ENCODE results near the gene CRIM1. TPM values are rescaled to one million over a fixed set of nuclear protein-coding genes. Genes with fewer than 3 reads are reported as not detected.
A peak's percentile ranks its signal among the peaks of the same experiment; 100 is the strongest.

Gene CRIM1
- total and polyA plus RNA-seq, 3 experiments from 2014 or later, result 2.5 to 11.1 (median 10.7) TPM

- H3K27me3 Mint-ChIP-seq, result peaks cover 4 to 8% of the 10 kb centered on the region in 2 donors
- ChIA-PET CTCF (interaction anchor here (1.3 kb wide), 1 partner anchor 18 kb away, joined by 4 read pairs; no protein-coding TSS in a partner anchor), POLR2A (no interaction called here)
- no peaks in the 10 kb centered on the region for H3K36me3 Mint-ChIP-seq
- no peak overlapping the region for H3K27ac Mint-ChIP-seq
- Histone ChIP-seq H3K9me3 (ENCODE audit: low read length) (no peaks in the 10 kb centered on the region), H3K27me3 (ENCODE audit: insufficient read depth, low read length, poor library complexity, severe bottlenecking) (no peaks in the 10 kb centered on the region), H3K4me3 (ENCODE audit: low read length) (no peak overlapping the region), H3K27ac (ENCODE audit: low read depth, low read length) (no peak overlapping the region), H3K4me1 (ENCODE audit: insufficient read depth, low read length) (no peaks in the 10 kb centered on the region), H3K36me3 (ENCODE audit: insufficient read depth, low read length) (no peaks in the 10 kb centered on the region)
- DNase-seq, result no peak
- no peak overlapping the region for H3K4me3 Mint-ChIP-seq
- H3K4me1 Mint-ChIP-seq, result peaks cover under 1 to 2% (median under 1%) of the 10 kb centered on the region in 3 donors
- no peaks in the 10 kb centered on the region for H3K9me3 Mint-ChIP-seq
Measured at GRCh38 chr2:36338827-36339145, 16.8 kb upstream of the CRIM1 start.

- Histone ChIP-seq H3K27ac (ENCODE audit: low read depth, low read length) (no peak overlapping the region), H3K9me3 (ENCODE audit: low read length) (no peaks in the 10 kb centered on the region), H3K4me3 (ENCODE audit: low read length) (no peak overlapping the region), H3K27me3 (ENCODE audit: insufficient read depth, low read length, poor library complexity, severe bottlenecking) (no peaks in the 10 kb centered on the region), H3K4me1 (ENCODE audit: insufficient read depth, low read length) (no peaks in the 10 kb centered on the region), H3K36me3 (ENCODE audit: insufficient read depth, low read length) (no peaks in the 10 kb centered on the region)
- Mint-ChIP-seq H3K27ac (no peak overlapping the region), H3K4me1 (no peaks in the 10 kb centered on the region), H3K36me3 (no peaks in the 10 kb centered on the region), H3K4me3 (no peak overlapping the region), H3K9me3 (no peaks in the 10 kb centered on the region), H3K27me3 (peaks cover 4 to 9% of the 10 kb centered on the region in 2 donors)
- ChIA-PET POLR2A (no interaction called here), CTCF (no interaction called here)
- no peak for DNase-seq
Measured at GRCh38 chr2:36339607-36340218, 15.9 kb upstream of the CRIM1 start.

GRCh38 chr2:36343606-36344005, 12.0 kb upstream of the CRIM1 start:
- no peak overlapping the region for H3K4me3 Mint-ChIP-seq
- H3K9me3 Mint-ChIP-seq, result no peaks in the 10 kb centered on the region
- DNase-seq, result no peak
- H3K27ac ChIP-seq (ENCODE audit: low read depth, low read length), result no peak overlapping the region
- no peaks in the 10 kb centered on the region for H3K9me3 ChIP-seq (ENCODE audit: low read length)
- CTCF ChIA-PET, result interaction anchor here (1.3 kb wide), 1 partner anchor 9 kb away, joined by 3 read pairs; no protein-coding TSS in a partner anchor
- H3K27me3 Mint-ChIP-seq, result peaks cover 4 to 9% of the 10 kb centered on the region in 2 donors
- no peaks in the 10 kb centered on the region for H3K4me1 Mint-ChIP-seq
- no peaks in the 10 kb centered on the region for H3K27me3 ChIP-seq (ENCODE audit: insufficient read depth, low read length, poor library complexity, severe bottlenecking)
- H3K36me3 Mint-ChIP-seq, result no peaks in the 10 kb centered on the region
- no peak overlapping the region for H3K4me3 ChIP-seq (ENCODE audit: low read length)
- POLR2A ChIA-PET, result no interaction called here
- no peak overlapping the region for H3K27ac Mint-ChIP-seq
- no peaks in the 10 kb centered on the region for H3K36me3 ChIP-seq (ENCODE audit: insufficient read depth, low read length)
- H3K4me1 ChIP-seq (ENCODE audit: insufficient read depth, low read length), result no peaks in the 10 kb centered on the region

- Mint-ChIP-seq H3K4me3 (peak overlapping the region in 1 of 7 donors; percentile 10), H3K4me1 (peaks cover 2 to 15% (median 13%) of the 10 kb centered on the region in 3 donors), H3K9me3 (no peaks in the 10 kb centered on the region), H3K27me3 (peaks cover under 1 to 2% of the 10 kb centered on the region in 2 donors), H3K27ac (no peak overlapping the region), H3K36me3 (no peaks in the 10 kb centered on the region)
- POLR2A ChIA-PET, result no interaction called here
- DNase-seq, result no peak
- CTCF ChIA-PET, result interaction anchor here (1.3 kb wide), 1 partner anchor 105 kb away, joined by 3 read pairs; no protein-coding TSS in a partner anchor
- Histone ChIP-seq H3K36me3 (ENCODE audit: insufficient read depth, low read length) (no peaks in the 10 kb centered on the region), H3K9me3 (ENCODE audit: low read length) (no peaks in the 10 kb centered on the region), H3K27me3 (ENCODE audit: insufficient read depth, low read length, poor library complexity, severe bottlenecking) (no peaks in the 10 kb centered on the region), H3K27ac (ENCODE audit: low read depth, low read length) (no peak overlapping the region), H3K4me1 (ENCODE audit: insufficient read depth, low read length) (no peaks in the 10 kb centered on the region), H3K4me3 (ENCODE audit: low read length) (no peak overlapping the region)
Measured at GRCh38 chr2:36348721-36349120, 6.9 kb upstream of the CRIM1 start.

GRCh38 chr2:36351291-36351690, 4.3 kb upstream of the CRIM1 start:
- DNase-seq, result no peak
- no peak overlapping the region for H3K27ac Mint-ChIP-seq
- no peaks in the 10 kb centered on the region for H3K4me1 ChIP-seq (ENCODE audit: insufficient read depth, low read length)
- no peaks in the 10 kb centered on the region for H3K27me3 Mint-ChIP-seq
- H3K36me3 ChIP-seq (ENCODE audit: insufficient read depth, low read length), result no peaks in the 10 kb centered on the region
- ChIA-PET POLR2A (interaction anchor here (0.6 kb wide), 1 partner anchor 53 kb away, joined by 3 read pairs; no protein-coding TSS in a partner anchor), CTCF (no interaction called here)
- H3K9me3 ChIP-seq (ENCODE audit: low read length), result no peaks in the 10 kb centered on the region
- H3K4me3 ChIP-seq (ENCODE audit: low read length), result no peak overlapping the region
- H3K36me3 Mint-ChIP-seq, result peaks cover 0 to 1% (median 0%) of the 10 kb centered on the region in 3 donors
- no peaks in the 10 kb centered on the region for H3K9me3 Mint-ChIP-seq
- no peak overlapping the region for H3K27ac ChIP-seq (ENCODE audit: low read depth, low read length)
- H3K4me1 Mint-ChIP-seq, result peaks cover 13 to 28% (median 25%) of the 10 kb centered on the region in 3 donors
- H3K27me3 ChIP-seq (ENCODE audit: insufficient read depth, low read length, poor library complexity, severe bottlenecking), result no peaks in the 10 kb centered on the region
- no peak overlapping the region for H3K4me3 Mint-ChIP-seq

- no peaks in the 10 kb centered on the region for H3K27me3 ChIP-seq (ENCODE audit: insufficient read depth, low read length, poor library complexity, severe bottlenecking)
- Mint-ChIP-seq H3K4me1 (peaks cover 13 to 28% (median 25%) of the 10 kb centered on the region in 3 donors), H3K36me3 (peaks cover 0 to 1% (median 0%) of the 10 kb centered on the region in 3 donors), H3K4me3 (no peak overlapping the region), H3K27ac (no peak overlapping the region), H3K9me3 (no peaks in the 10 kb centered on the region), H3K27me3 (no peaks in the 10 kb centered on the region)
- no peak overlapping the region for H3K27ac ChIP-seq (ENCODE audit: low read depth, low read length)
- no peaks in the 10 kb centered on the region for H3K36me3 ChIP-seq (ENCODE audit: insufficient read depth, low read length)
- DNase-seq, result peak in 3 of 5 donors; percentile 2 to 29 (median 15)
- H3K9me3 ChIP-seq (ENCODE audit: low read length), result no peaks in the 10 kb centered on the region
- no peak overlapping the region for H3K4me3 ChIP-seq (ENCODE audit: low read length)
- H3K4me1 ChIP-seq (ENCODE audit: insufficient read depth, low read length), result no peaks in the 10 kb centered on the region
- ChIA-PET CTCF (interaction anchor here (1.4 to 2.5 kb wide), 2 partner anchors 105 to 313 kb away, joined by 4 to 9 read pairs; no protein-coding TSS in a partner anchor), POLR2A (interaction anchor here (0.6 kb wide), 1 partner anchor 52 kb away, joined by 3 read pairs; no protein-coding TSS in a partner anchor)
Measured at GRCh38 chr2:36351736-36352349, 3.7 kb upstream of the CRIM1 start.

GRCh38 chr2:36352701-36353100, 2.9 kb upstream of the CRIM1 start:
- Histone ChIP-seq H3K9me3 (ENCODE audit: low read length) (no peaks in the 10 kb centered on the region), H3K36me3 (ENCODE audit: insufficient read depth, low read length) (no peaks in the 10 kb centered on the region), H3K27me3 (ENCODE audit: insufficient read depth, low read length, poor library complexity, severe bottlenecking) (no peaks in the 10 kb centered on the region), H3K4me3 (ENCODE audit: low read length) (no peak overlapping the region), H3K27ac (ENCODE audit: low read depth, low read length) (no peak overlapping the region), H3K4me1 (ENCODE audit: insufficient read depth, low read length) (peaks cover 8% of the 10 kb centered on the region)
- DNase-seq, result no peak
- ChIA-PET POLR2A (no interaction called here), CTCF (interaction anchor here (0.8 to 2.5 kb wide), 7 partner anchors 9 to 432 kb away, joined by 3 to 9 read pairs (median 3); no protein-coding TSS in a partner anchor)
- Mint-ChIP-seq H3K4me1 (peaks cover 22 to 36% (median 34%) of the 10 kb centered on the region in 3 donors), H3K27ac (peak overlapping the region in 4 of 8 donors; percentile 7 to 76 (median 52)), H3K36me3 (peaks cover 0 to 5% (median 0%) of the 10 kb centered on the region in 3 donors), H3K9me3 (no peaks in the 10 kb centered on the region), H3K27me3 (peaks cover 0 to 5% of the 10 kb centered on the region in 2 donors), H3K4me3 (peak overlapping the region in 1 of 7 donors; percentile 52)

GRCh38 chr2:36354811-36355150, 797 bp upstream of the CRIM1 start:
- no peak overlapping the region for H3K4me3 ChIP-seq (ENCODE audit: low read length)
- no peak overlapping the region for H3K27ac ChIP-seq (ENCODE audit: low read depth, low read length)
- CTCF ChIA-PET, result interaction anchor here (1.1 to 1.4 kb wide), 3 partner anchors 9 to 309 kb away, joined by 3 read pairs; no protein-coding TSS in a partner anchor
- POLR2A ChIA-PET, result interaction anchor here (0.9 kb wide), 1 partner anchor 155 kb away, joined by 3 read pairs; no protein-coding TSS in a partner anchor
- H3K9me3 ChIP-seq (ENCODE audit: low read length), result no peaks in the 10 kb centered on the region
- H3K4me1 ChIP-seq (ENCODE audit: insufficient read depth, low read length), result peaks cover 20% of the 10 kb centered on the region
- no peak for DNase-seq
- peaks cover 4 to 7% of the 10 kb centered on the region in 2 donors for H3K27me3 Mint-ChIP-seq
- H3K4me3 Mint-ChIP-seq, result peak overlapping the region; percentile 74 to 90 (median 87)
- no peaks in the 10 kb centered on the region for H3K9me3 Mint-ChIP-seq
- peaks cover 0 to 5% (median 0%) of the 10 kb centered on the region in 3 donors for H3K36me3 Mint-ChIP-seq
- H3K4me1 Mint-ChIP-seq, result peaks cover 33 to 52% (median 47%) of the 10 kb centered on the region in 3 donors
- H3K27ac Mint-ChIP-seq, result peak overlapping the region in 7 of 8 donors; percentile 3 to 87 (median 27)
- no peaks in the 10 kb centered on the region for H3K36me3 ChIP-seq (ENCODE audit: insufficient read depth, low read length)
- peaks cover 4% of the 10 kb centered on the region for H3K27me3 ChIP-seq (ENCODE audit: insufficient read depth, low read length, poor library complexity, severe bottlenecking)
